NCI-H345 (cell line): Measurements from ENCODE around the gene TRAK2.
"Not testable (repeated sequence)": the region's sequence is repeated elsewhere in the genome, so short reads cannot be mapped to it uniquely, and the experiment has no call there.

ENCODE experiments used
- DNase-seq: peaks from one replicate; lab custom pipeline; 2025; lab: John Stamatoyannopoulos, UW

The TRAK2 gene

GRCh38 chr2:201448701-201449100 lies 2.6 kb downstream of the TRAK2 start:
- DNase-seq, result no peak

- no peak for DNase-seq
These were observed 3.2 kb downstream of the TRAK2 start for GRCh38 chr2:201448061-201448460.

- no peak for DNase-seq
These were observed 4.2 kb downstream of the TRAK2 start for GRCh38 chr2:201447086-201447485.

- DNase-seq, result no peak
These were observed 6.4 kb downstream of the TRAK2 start for GRCh38 chr2:201444746-201445465.

GRCh38 chr2:201441409-201441808 lies 9.8 kb downstream of the TRAK2 start:
- DNase-seq, result no peak

- peak; percentile 85 for DNase-seq
These were observed 11.1 kb downstream of the TRAK2 start for GRCh38 chr2:201440182-201440581.

GRCh38 chr2:201439336-201439922 lies 11.8 kb downstream of the TRAK2 start:
- DNase-seq, result not testable (repeated sequence)

GRCh38 chr2:201436141-201436540 lies 15.1 kb downstream of the TRAK2 start:
- DNase-seq, result no peak

- no peak for DNase-seq
These were observed 17.8 kb downstream of the TRAK2 start for GRCh38 chr2:201433394-201433995.

- no peak for DNase-seq
These were observed 18.5 kb downstream of the TRAK2 start for GRCh38 chr2:201432621-201433393.

- DNase-seq, result no peak
These were observed 19.1 kb downstream of the TRAK2 start for GRCh38 chr2:201432038-201432620.

- DNase-seq, result no peak
These were observed 20.4 kb downstream of the TRAK2 start for GRCh38 chr2:201430839-201431238.

- DNase-seq, result not testable (repeated sequence)
These were observed 20.9 kb downstream of the TRAK2 start for GRCh38 chr2:201430322-201430721.

GRCh38 chr2:201429835-201430234 lies 21.4 kb downstream of the TRAK2 start:
- DNase-seq, result not testable (repeated sequence)

GRCh38 chr2:201428366-201428765 lies 22.9 kb downstream of the TRAK2 start:
- DNase-seq, result not testable (repeated sequence)

- DNase-seq, result no peak
These were observed 25.3 kb downstream of the TRAK2 start for GRCh38 chr2:201425952-201426351.

GRCh38 chr2:201420442-201421113 lies 30.7 kb downstream of the TRAK2 start:
- no peak for DNase-seq

GRCh38 chr2:201419986-201420385 lies 31.3 kb downstream of the TRAK2 start:
- no peak for DNase-seq

- DNase-seq, result no peak
These were observed 32.1 kb downstream of the TRAK2 start for GRCh38 chr2:201419057-201419635.

- DNase-seq, result no peak
These were observed 36.1 kb downstream of the TRAK2 start for GRCh38 chr2:201415149-201415548.
